ENCODE results near the gene CLASRP. TPM values are rescaled to one million over a fixed set of nuclear protein-coding genes. Genes with fewer than 3 reads are reported as not detected.
"Not testable (repeated sequence)": the region's sequence is repeated elsewhere in the genome, so short reads cannot be mapped to it uniquely, and the experiment has no call there.

Gene CLASRP
- total RNA-seq, 1 experiment from 2014 or later = 87.1 TPM

DNA sequence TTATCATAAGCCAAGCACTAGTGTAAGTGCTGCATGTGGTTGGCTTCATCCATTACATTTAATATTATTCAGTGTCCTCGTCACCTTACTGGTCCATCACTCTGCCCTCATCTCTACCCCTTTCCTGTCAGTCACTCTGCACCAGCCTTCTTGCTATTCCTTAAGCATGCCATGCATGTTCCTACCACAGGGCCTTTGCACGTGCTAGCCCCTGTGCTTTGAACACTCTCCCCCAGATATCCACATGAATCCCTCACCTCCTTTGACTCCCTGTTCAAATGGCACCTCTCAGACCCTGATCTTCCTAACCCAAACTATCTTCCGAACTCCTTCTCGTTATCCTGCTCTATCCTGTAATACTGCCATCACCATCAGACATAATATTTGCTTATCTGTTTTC, 40.8 kb upstream of the CLASRP start:
- Mint-ChIP-seq H3K36me3 (ENCODE audit: insufficient read depth in 1 of 3, low read depth in 3 of 3) (peaks cover 3 to 7% (median 3%) of the 10 kb centered on the region in 3 experiments; a peak in 3 of 7 replicates), H3K9me3 (no peaks in the 10 kb centered on the region), H3K4me3 (no peak overlapping the region), H3K27ac (no peak overlapping the region), H3K27me3 (ENCODE audit: low read depth) (peaks cover 8% of the 10 kb centered on the region), H3K4me1 (peaks cover 2 to 9% of the 10 kb centered on the region in 2 experiments; a peak in 3 of 4 replicates)
- no peak overlapping the region for H4K5ac ChIP-seq (ENCODE audit: insufficient read length, low read depth, low read length)
- H3K4ac ChIP-seq (ENCODE audit: low read depth, low read length) = no peak overlapping the region
- no CpG with 5 or more reads among the region's 4 CpGs for WGBS (ENCODE audit: extremely low coverage, insufficient read length, low lambda C conversion rate)
- H3K27me3 ChIP-seq (ENCODE audit: insufficient read depth, low read length) = no peaks in the 10 kb centered on the region
- no peak overlapping the region for H4K91ac ChIP-seq (ENCODE audit: insufficient read length, low read depth, low read length)
- no peak overlapping the region for H3K4me2 ChIP-seq (ENCODE audit: insufficient read depth, insufficient read length, low read length)
- H3K27ac ChIP-seq (ENCODE audit: insufficient read length, low read depth, low read length) = no peak overlapping the region
- H3K23me2 ChIP-seq (ENCODE audit: insufficient read length, low read depth, low read length, poor library complexity, severe bottlenecking) = no peaks in the 10 kb centered on the region
- H3K18ac ChIP-seq (ENCODE audit: insufficient read length, low read depth, low read length) = no peak overlapping the region
- H2BK20ac ChIP-seq (ENCODE audit: low read depth, low read length, poor library complexity, severe bottlenecking) = no peak overlapping the region
- H4K8ac ChIP-seq (replicated peaks; ENCODE audit: insufficient read length, low read depth, low read length) = no peak overlapping the region
- H2BK5ac ChIP-seq (ENCODE audit: insufficient read length, low read length) = no peak overlapping the region
- H3T11ph ChIP-seq (ENCODE audit: low read length) = no peak overlapping the region
- no peaks in the 10 kb centered on the region for H3K9me3 ChIP-seq (ENCODE audit: control insufficient read depth, low read depth, low read length)
- H3K79me1 ChIP-seq (ENCODE audit: insufficient read depth, low read depth, low read length, poor library complexity, severe bottlenecking) = no peaks in the 10 kb centered on the region
- H3K4me1 ChIP-seq (ENCODE audit: insufficient read depth, low read length) = no peaks in the 10 kb centered on the region
- TF ChIP-seq, protein P1, sequence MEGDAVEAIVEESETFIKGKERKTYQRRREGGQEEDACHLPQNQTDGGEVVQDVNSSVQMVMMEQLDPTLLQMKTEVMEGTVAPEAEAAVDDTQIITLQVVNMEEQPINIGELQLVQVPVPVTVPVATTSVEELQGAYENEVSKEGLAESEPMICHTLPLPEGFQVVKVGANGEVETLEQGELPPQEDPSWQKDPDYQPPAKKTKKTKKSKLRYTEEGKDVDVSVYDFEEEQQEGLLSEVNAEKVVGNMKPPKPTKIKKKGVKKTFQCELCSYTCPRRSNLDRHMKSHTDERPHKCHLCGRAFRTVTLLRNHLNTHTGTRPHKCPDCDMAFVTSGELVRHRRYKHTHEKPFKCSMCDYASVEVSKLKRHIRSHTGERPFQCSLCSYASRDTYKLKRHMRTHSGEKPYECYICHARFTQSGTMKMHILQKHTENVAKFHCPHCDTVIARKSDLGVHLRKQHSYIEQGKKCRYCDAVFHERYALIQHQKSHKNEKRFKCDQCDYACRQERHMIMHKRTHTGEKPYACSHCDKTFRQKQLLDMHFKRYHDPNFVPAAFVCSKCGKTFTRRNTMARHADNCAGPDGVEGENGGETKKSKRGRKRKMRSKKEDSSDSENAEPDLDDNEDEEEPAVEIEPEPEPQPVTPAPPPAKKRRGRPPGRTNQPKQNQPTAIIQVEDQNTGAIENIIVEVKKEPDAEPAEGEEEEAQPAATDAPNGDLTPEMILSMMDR (conservative IDR thresholded peaks at IDR 0.05) = no peak
- H2BK12ac ChIP-seq (ENCODE audit: insufficient read length, low read depth, low read length) = no peak overlapping the region
- H2AFZ ChIP-seq (ENCODE audit: low read length) = no peak overlapping the region
- DNase-seq = no peak
- no peak overlapping the region for H2AK5ac ChIP-seq (ENCODE audit: insufficient read length, low read length)
- no peak overlapping the region for H2BK120ac ChIP-seq (ENCODE audit: low read depth, low read length, poor library complexity, severe bottlenecking)
- H3K56ac ChIP-seq (ENCODE audit: insufficient read length, low read depth, low read length) = no peak overlapping the region
- H4K20me1 ChIP-seq (ENCODE audit: control insufficient read depth, insufficient read depth, insufficient read length) = no peaks in the 10 kb centered on the region
- no peak overlapping the region for H3K14ac ChIP-seq (ENCODE audit: insufficient read depth, low read length)
- no peak overlapping the region for H3K23ac ChIP-seq (ENCODE audit: insufficient read length, low read depth, low read length)
- no peak overlapping the region for H3K9ac ChIP-seq (ENCODE audit: extremely low read depth, insufficient read length, low read length)
- no peaks in the 10 kb centered on the region for H3K79me2 ChIP-seq (ENCODE audit: insufficient read depth, low read length)
- no peak overlapping the region for H2BK15ac ChIP-seq (ENCODE audit: low read depth, low read length)

DNA sequence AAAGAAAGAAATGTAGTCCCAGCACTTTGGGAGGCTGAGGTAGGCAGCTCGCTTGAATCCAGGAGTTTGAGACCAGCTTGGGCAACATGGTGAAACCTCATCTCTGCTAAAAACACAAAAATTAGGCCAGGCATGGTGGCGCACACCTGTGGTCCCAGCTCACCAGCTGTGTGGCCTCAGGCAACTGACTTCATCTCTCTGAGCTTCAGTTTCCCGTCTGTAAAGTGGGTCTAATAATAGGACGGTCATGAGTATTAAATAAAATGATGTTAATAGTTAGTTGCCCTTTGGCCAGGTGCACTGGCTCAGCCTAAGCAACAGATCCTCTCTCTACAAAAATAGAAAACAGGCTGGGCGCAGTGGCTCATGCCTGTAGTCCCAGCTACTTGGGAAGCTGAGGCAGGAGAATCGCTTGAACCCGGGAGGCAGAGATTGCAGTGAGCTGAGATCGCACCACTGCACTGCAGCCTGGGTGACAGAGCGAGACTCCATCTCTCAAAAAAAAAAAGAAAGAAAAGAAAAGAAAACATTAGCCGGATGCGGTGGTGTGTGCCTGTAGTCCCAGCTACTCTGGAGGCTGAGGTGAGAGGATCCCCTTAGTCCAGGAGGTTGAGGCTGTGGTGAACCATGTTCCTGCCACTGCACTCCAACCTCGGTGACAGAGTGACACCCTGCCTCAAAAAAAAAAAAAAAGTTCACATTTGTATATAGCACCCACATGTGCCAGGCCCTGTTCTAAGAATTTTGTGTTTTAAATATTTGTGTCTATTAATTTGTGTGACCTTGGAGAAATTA, 39.5 kb upstream of the CLASRP start:
- H3K27me3 Mint-ChIP-seq (ENCODE audit: low read depth); H3K9me3 Mint-ChIP-seq; H3K9ac ChIP-seq (ENCODE audit: extremely low read depth, insufficient read length, low read length); H3K4me3 Mint-ChIP-seq; H2AFZ ChIP-seq (ENCODE audit: low read length); H4K91ac ChIP-seq (ENCODE audit: insufficient read length, low read depth, low read length); H3K23me2 ChIP-seq (ENCODE audit: insufficient read length, low read depth, low read length, poor library complexity, severe bottlenecking); H2BK5ac ChIP-seq (ENCODE audit: insufficient read length, low read length); H3K4me1 Mint-ChIP-seq; H3K36me3 Mint-ChIP-seq (ENCODE audit: insufficient read depth in 1 of 3, low read depth in 3 of 3); H3K4me2 ChIP-seq (ENCODE audit: insufficient read depth, insufficient read length, low read length); H2AK5ac ChIP-seq (ENCODE audit: insufficient read length, low read length); H2BK120ac ChIP-seq (ENCODE audit: low read depth, low read length, poor library complexity, severe bottlenecking); H3K9me3 ChIP-seq (ENCODE audit: control insufficient read depth, low read depth, low read length); H3T11ph ChIP-seq (ENCODE audit: low read length); H3K79me2 ChIP-seq (ENCODE audit: insufficient read depth, low read length); H3K4me1 ChIP-seq (ENCODE audit: insufficient read depth, low read length); H4K20me1 ChIP-seq (ENCODE audit: control insufficient read depth, insufficient read depth, insufficient read length); H3K18ac ChIP-seq (ENCODE audit: insufficient read length, low read depth, low read length); H2BK12ac ChIP-seq (ENCODE audit: insufficient read length, low read depth, low read length); H3K56ac ChIP-seq (ENCODE audit: insufficient read length, low read depth, low read length); H3K27ac ChIP-seq (ENCODE audit: insufficient read length, low read depth, low read length); H2BK20ac ChIP-seq (ENCODE audit: low read depth, low read length, poor library complexity, severe bottlenecking); DNase-seq; H3K27ac Mint-ChIP-seq; H3K14ac ChIP-seq (ENCODE audit: insufficient read depth, low read length); H4K8ac ChIP-seq (replicated peaks; ENCODE audit: insufficient read length, low read depth, low read length); H4K5ac ChIP-seq (ENCODE audit: insufficient read length, low read depth, low read length); H3K79me1 ChIP-seq (ENCODE audit: insufficient read depth, low read depth, low read length, poor library complexity, severe bottlenecking); H2BK15ac ChIP-seq (ENCODE audit: low read depth, low read length); H3K27me3 ChIP-seq (ENCODE audit: insufficient read depth, low read length); H3K4ac ChIP-seq (ENCODE audit: low read depth, low read length); H3K23ac ChIP-seq (ENCODE audit: insufficient read length, low read depth, low read length): not testable (repeated sequence)
- WGBS (ENCODE audit: extremely low coverage, insufficient read length, low lambda C conversion rate) = no CpG with 5 or more reads among the region's 12 CpGs
